GM12874 (cell line): Measurements from ENCODE around the gene NFASC.

Experiments
- CTCF ChIP-seq: IDR thresholded peaks from 2 replicates; pipeline ENCODE4 v1.5.1; 2011; ENCODE audit warnings: low read depth, mild to moderate bottlenecking, control low read depth, low read length, moderate library complexity; ENCODE audit not compliant: insufficient read depth

NFASC gene

GRCh38 chr1:204959836-204960235 is 89.2 kb downstream of the NFASC start:
- TF ChIP-seq CTCF: no peak

GRCh38 chr1:204960306-204961125 is 89.9 kb downstream of the NFASC start:
- TF ChIP-seq CTCF: no peak

GRCh38 chr1:204961765-204962419 is 91.2 kb downstream of the NFASC start:
- TF ChIP-seq CTCF: no peak

- TF ChIP-seq CTCF: no peak
Observed at GRCh38 chr1:204962742-204963632, 92.3 kb downstream of the NFASC start.

- no peak for TF ChIP-seq CTCF
Observed at GRCh38 chr1:204967451-204967850, 96.8 kb downstream of the NFASC start.

GRCh38 chr1:204968135-204968534 is 97.5 kb downstream of the NFASC start:
- no peak for TF ChIP-seq CTCF

GRCh38 chr1:204968951-204969350 is 98.3 kb downstream of the NFASC start:
- TF ChIP-seq CTCF: no peak
